Left hindlimb (tissue), 1 donor: Measurements from ENCODE around the gene SLC43A3.
"Not testable (repeated sequence)": the region's sequence is repeated elsewhere in the genome, so short reads cannot be mapped to it uniquely, and the experiment has no call there.

Experiments
- DNase-seq: peaks from one replicate; pipeline ENCODE4 v3.0.0-alpha.2; 2018

The SLC43A3 gene

DNA sequence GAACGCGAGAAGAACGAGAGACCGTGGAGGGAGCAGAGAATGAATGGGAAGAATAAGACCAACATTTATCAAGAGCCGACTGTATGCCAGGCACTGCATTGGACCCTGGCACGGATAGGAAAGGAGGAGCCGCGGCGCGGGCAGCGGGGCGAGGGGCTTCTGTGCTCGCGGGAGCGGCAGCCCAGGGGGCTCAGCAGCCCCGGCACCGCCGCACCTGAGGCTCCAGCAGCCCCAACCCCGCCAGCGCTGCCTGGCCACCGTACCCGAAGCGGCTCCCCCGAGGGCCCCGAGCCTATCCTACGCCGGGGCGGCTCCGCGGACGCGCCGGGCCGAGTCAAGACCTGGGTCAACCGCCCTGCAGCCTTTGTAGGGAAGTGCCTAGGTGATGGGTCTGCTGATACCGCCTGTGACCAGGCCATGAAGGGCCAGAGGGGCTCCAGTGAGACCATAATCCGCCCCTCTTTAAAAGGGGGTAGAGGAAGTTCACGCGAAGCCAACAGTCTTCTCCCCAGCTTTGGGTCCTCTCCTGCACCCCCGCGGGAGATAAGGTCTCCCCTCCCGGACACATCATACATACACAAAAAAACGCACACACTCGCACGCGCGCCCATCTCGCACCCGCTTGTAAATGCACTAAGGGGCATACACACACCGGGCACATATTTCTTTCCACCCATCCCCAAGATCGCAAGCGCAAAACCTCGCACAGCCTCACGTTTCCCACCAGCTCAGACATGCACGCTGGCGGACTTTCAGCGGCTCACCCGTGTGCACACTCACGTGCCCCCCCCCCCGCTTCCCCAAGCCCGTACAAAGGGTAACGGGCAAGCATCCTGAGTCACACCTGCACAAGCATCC lies 32.5 kb upstream of the SLC43A3 start:
- DNase-seq: no peak

DNA sequence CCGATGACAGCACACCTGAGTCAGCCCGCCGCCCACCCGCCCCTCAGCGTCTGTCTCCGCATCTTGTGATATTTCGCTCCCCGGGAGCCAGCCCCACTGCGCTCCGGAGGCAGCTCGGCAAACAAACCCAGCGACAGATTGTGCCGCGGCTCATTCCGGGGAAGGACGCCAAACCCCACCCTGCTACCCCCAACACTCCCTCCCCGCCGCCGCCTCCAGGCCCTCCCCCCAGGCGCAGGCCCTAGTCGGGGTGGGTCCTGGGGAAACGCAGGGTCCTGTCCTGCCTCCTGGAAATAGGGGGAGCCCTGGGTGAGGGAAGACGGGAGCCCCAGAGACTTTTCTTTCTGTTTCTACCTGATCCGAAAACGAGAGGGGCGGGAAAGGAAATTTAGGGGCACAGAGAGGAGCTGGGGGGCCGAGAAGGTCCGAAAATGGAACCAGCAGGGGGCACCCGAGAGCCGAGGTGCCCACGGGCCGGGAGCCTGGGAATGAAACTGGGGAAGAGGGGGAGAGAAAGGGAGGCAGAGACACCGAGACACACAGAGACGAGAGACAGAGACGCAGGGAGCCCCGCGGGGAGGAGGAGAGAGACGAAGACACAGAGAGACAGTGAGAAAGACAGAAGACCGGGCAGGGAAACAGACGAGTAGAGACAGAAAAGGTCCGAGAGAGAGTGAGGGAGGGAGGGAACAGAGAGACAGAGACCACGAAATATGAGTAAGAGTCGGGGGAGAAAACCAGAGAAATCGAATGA lies 31.7 kb upstream of the SLC43A3 start:
- no peak for DNase-seq

DNA sequence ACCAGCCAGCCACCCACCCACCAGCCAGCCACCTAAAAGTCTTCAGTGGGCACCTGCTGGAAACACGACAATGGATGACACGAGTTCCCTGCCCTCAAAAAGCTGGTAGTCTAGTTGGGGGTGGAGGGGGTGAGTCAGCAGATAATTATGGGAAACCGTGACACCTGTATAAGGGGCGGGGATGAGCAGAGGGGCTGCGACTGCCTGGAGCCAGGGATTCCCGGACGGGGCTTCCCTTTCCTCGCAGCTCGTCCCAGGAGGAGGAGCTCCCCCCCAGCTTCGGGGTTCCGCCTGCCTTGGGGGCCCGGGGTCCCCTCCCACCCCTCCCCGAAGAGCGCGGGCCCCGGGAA lies 31.1 kb upstream of the SLC43A3 start:
- no peak for DNase-seq

DNA sequence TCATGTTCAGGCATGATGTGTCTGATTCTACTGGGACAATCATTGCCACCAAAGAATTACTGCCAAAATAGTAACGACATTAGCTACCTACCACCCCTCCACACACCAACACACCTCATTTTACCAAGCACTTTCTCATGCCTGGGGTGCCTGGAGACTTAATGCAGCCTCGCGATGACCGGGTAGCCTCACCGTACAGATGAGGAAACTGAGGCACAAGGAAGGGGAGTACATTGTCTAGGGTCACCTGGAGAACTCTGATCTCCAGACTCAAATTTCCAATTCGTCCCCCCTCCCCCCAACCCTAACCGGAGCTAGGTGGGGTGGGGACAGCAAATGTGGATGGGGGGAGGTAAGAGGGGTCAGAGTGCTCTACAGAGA lies 30.7 kb upstream of the SLC43A3 start:
- no peak for DNase-seq

DNA sequence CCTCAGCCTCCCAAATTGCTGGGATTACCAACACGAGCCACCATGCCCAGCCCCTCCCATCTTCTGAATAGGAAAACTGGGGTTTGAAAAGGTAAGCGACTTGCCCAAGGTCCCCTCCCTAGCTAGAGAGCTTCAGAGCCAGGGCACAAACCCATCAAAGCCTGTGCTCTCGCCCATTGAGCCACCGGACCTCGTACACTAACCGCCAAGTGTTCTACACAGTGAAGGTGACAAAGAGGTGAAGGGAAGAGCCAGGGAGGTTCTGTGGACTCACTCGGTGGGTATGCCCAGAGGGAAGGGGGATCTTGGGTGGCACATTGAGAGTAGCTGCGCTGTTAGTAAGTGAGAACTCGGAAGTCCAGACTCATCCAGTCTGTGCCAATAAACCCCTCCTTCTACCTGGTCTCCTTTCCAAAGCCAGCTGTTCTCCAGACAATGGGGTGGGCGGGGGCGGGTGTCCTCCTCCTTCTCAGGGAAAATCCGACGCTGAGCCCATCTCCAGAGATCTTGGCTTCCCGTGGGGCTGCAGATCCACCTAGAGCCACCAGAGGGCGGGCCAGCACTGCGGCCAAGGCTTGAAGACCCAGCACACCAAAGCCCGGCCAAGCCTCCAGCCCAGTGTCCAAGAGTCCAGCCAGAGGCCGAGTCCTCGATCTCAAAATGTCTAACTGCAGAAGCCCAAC lies 30.2 kb upstream of the SLC43A3 start:
- peak; percentile 86 for DNase-seq

DNA sequence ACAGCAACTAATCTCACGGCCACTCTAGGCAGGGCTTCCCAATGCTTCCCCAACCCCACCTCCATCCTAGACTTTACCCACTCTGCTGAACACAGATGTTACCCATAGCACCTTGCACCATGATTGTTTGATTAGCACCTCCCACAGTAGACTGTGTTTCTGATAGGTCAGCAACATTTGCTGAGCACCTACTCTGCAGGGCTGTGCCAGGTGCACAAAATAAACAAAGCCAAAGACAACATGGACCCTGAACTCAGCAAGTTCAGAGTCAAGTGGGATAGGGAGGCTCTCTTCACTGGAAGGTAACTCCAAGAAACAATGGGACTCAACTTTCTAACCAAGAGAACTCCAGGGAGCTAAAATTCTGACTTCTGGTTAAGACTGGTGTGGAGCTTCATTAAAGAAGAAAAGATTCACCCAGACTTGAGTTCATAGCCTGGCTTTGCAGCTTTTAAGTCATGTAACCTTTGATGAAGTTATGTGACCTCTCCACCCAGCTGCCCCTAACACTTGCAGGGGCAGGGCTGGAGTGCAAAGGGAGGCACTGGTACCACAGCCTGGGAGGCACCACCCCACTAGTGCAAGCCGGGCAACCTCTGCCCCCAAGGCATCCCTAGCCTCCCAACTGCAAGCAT lies 26.7 kb upstream of the SLC43A3 start:
- DNase-seq: no peak

DNA sequence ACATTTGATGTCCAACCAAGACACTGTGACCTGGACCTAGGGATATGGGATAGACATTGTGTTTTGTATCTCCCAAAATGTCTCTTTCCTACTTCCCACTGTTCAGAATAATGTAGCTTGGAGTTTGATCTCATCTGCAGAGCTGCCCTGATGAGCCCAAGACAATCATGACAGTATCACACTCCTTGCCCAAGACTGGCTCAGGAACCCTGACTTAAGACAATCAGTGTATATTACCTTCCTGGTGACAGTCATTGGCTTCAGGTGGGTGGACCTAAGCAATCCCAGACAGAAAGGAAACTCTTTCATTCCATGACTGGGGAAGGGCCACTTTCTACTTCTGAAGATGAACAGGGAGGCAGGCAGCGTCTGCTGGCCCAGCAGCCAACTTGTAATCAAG lies 19.1 kb upstream of the SLC43A3 start:
- no peak for DNase-seq

DNA sequence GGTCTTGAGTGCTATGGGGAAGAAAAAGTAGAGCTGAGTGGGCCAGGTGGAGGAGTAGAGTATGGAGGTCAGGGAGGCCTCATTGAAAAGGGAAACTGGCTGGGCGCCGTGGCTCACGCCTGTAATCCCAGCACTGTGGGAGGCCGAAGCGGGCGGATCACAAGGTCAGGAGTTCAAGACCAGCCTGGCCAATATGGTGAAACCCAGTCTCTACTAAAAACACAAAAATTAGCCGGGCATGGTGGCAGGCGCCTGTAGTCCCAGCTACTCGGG lies 18.1 kb upstream of the SLC43A3 start:
- DNase-seq: not testable (repeated sequence)

DNA sequence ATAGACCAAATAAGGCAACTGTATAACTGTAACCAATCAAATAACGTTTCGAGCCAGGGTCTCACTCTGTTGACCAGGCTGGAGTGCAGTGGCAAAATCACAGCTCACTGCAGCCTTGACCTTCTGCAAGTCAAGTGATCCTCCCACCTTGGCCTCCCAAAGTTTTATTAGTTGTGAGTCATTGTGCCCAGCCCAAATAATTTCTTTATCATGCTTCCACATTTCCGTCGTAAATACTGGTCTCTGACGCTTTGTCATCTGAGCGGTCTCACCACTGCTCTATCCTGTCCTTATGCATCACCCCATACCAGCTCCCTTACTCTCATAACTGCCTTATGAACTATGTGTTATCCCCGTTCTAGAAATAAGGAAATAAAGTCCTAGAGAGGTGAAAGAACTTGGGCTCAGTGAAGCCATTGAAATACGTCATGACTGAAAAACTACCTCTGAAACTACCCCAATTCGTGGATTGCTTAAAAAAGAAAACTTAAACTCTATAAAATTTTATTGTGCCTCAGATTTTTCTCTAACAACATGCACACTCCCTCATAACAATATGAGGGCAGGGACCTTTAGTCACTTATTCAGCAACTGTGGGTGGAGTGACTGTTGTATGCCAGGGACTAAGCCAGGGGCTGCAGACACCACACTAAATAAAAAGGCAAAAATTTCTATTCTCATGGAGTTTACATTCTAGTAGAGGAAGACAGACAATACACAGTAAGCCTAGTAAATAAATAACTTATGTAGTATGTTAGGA lies 17.6 kb upstream of the SLC43A3 start:
- DNase-seq: no peak

DNA sequence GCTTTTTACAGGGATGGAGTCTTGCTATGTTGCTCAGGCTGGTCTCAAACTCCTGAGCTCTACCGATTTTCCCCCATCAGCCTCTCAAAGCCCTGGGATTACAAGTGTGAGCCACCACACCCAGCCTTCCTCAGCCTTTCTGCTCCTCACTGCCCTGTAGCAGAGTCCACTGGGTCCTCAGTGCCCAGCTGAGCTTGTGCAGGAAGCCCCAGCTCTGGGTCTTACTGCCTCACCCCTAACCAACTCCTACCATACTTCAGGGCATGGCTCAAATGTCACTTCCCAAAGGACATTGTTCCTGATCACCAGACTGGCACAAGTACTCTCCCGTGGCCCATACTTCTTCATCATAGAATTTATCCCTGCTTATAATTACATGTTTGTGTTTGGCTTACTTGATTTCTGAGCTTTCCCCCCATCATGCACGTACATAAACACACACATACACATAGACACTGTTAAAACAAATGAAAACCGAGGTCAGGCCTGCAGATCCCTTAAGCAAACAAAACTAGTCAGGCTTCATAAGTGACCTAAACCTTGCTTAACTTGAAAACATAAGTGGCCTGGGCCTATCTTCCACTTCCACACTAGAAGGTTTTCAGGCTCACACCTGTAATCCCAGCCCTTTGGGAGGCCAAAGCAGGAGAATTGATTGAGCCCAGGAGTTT lies 14.0 kb upstream of the SLC43A3 start:
- DNase-seq: no peak

DNA sequence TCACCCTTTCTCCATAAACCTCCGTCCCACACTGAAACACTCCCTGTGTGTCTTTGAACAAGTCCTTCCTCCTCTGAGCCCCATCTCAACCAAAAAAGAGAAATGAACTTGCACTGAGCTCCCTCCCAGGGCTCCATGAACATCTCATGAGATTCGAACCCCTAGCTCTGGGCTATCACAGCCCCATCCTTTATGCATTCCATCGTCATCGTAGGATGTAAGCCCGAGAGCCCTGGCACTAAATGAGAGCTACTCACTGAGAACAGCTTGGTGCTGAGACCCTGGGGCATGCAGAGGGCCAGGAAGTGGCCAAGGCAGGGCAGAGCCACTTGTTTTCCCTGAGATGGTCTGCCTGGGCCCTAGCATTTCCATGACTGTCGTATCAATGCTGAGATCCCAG lies 12.9 kb upstream of the SLC43A3 start:
- no peak for DNase-seq

DNA sequence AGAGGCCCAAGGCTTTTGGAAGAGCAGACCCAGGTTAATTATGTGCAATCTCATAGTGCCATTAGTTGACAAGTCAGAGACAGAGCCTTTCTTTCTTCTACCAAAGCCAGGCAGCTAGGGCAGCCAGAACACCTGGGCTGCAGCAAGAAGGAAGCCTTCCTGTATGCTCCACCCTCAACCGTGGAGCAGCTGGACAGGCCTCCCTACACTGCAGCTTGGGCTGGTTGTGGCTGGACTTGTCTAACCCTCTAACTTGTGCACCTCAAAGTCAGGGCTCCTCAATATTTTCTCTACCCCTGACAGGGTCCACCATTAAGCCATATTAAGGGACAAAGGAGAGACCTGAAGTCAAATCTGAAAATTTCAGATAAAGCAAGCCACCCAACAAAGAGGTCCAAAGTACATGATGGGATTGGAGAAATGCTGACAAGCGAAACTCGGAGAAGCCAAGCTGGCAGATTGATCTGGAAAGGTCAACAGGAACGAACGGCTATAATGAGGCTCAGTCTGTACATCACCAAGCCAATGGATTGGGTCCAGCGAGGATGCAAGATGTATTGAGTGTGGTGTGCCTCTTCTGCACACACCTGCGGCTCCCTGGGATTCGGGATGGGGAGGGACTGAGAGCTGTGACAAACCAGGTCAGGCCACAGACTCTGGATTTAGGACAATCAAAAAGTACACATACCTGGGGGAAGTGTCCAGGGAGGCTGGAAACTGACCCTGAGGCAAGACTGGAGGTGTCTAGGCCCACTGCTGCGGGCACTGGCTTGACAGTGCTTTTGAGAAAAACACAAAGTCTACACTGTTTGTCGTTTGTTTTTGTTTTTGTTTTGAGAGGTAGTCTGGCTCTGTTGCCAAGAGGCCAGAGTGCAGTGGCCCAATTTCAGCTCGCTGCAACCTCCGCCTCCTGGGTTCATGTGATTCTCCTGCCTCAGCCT lies 11.7 kb upstream of the SLC43A3 start:
- DNase-seq: no peak

DNA sequence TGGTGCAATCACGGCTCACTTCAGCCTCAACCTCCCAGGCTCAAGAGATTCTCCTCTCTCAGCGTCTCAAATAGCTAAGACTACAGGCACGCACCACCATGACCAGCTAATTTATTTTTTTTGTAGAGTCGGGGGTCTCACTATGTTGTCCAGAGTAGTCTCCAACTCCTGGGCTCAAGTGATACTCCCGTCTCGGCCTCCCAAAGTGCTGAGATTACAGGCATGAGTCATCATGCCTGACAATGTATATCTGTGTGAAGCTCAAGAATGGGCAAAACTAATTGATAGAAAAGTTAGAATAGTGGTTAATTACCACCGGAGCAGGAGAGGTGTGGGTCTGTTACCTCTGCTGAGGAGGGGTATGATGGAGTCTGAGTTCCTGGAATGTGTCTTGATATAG lies 9.1 kb upstream of the SLC43A3 start:
- no peak for DNase-seq

DNA sequence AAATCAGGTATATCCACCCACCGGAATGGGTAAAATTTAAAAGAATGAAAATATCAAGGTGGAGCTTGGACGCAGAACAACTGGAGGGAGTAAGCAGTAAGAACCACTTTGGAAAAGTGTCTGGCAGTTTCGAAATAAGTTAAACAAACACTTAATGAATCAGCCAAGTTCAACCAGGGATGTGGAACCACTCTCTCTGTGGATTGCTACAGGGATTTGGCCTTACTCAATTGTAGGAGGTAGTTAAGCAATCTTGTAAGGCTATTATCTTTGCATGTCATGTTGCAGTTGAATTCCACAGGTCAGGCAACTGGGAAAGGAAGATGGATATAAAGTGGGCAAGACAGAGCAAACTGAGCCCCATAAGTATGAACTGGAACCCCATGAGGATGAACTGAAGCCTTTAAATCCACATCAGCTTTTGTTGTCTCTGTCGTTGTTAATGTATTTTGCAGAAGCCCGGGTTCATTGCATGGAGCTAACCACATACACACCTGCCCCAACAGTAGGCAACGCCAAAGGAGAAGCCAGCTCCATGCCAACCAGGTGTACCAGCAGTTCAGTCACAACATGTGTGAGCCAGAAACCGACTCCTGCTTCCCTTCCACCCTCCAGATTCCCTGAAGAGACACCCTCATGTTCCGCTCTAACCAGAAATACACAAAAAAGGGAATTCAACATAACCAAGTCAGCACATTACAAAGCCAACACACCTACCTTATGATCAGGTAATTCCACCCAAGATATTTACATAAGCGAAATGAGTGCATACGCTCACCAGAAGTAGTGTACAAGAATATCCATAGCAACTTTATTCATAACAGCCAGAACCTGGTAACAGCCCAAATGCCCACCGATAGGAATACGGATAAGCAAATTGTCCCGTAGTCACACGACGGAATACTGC lies 8.0 kb upstream of the SLC43A3 start:
- DNase-seq: no peak

DNA sequence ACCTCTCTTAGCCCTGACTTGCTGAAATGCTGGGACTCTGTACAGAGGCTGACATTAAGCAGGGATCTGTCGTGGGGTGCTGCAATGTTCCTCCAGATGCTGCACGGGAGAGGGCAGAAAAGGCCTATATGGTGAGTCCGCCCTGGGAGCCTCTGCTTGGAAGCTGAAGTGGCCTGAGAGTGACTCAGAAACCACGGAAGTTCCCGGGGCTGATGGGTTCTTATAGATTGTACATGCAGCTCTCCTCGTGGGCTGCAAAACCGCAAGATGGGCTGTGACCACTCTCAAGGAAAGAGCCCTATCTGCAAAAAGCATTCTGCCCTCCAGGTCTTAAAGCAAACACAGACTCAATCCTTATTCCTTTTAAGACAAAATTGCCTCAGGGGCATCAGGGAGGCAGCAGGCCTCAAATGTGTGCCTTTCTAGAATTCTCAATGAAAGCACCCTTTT lies 5.8 kb upstream of the SLC43A3 start:
- DNase-seq: no peak

DNA sequence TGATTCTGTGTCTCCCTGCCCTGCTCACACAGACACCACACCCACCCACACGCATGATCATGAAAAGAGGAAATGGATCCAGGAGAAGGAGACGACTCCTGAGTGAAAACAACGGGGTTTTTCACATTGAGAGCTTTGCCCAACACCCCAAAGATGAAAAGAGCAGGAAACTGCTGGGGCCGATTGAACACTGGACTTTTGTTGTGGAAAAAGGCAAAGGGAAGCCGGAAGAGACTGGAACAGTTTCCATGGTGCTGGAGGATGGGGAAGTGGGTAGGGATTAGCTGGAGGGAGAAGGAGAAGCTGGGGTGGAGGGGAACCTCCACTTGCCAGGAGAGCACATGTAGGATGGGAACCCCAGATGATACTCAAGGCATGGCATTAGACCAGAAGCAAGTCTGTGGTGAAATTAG lies 5.2 kb upstream of the SLC43A3 start:
- DNase-seq: no peak

DNA sequence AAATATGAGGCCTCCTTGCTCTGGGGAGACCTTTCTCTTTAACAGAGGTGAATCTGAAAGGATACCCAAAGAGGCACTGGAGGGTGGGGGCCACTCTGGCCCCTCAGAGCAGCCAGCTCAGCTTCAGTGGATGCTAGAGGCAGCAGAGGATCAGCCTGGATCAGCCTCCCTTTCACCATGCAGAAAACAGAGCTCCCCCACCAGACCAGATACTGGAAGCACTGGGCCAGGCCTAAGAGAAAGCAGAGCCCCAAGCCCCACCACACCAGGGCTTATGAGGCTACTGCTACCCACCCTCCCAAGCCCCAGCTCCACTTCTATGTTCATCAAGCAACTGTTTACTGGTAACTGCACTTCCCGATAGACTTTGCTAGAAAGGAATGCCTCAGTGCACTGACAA lies 4.0 kb upstream of the SLC43A3 start:
- DNase-seq: no peak

DNA sequence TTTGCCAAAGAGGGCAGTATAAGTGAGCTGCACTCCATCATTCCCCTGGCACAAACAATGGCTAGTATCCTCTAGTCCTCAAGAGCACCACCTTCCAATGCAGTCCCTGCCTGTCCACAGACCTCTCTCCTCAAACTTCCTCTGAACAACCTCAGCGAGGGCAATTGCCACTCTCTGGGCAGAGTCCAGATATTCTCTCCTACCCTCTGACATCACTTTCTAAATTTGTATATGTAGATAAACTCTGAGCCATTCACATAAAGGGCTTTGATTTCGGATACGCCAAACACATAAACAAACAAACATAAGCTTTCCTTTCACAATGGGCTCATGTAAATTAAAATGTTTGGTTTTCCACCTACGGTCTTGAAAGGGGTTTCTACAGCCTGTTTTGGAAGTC lies 3.0 kb upstream of the SLC43A3 start:
- DNase-seq: no peak

DNA sequence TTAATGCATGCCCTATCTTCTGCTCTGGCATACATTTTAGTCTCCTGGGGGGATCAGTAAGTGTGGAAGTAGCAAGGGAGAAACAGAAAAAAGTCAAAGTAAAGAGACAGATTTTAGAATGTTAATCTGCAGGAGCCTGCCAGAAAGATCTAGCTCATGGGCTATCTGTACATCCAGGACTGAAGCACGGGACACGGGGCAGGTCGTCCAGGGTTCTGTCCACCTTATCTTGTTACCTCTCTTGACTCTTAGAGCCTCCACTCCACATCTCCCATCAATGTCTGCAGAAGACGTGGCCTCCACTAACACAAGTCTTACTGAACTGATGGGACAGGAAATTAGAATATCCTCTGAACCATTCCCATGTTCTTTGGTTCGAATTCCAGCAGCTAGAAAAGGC lies 1.7 kb upstream of the SLC43A3 start:
- DNase-seq: no peak

DNA sequence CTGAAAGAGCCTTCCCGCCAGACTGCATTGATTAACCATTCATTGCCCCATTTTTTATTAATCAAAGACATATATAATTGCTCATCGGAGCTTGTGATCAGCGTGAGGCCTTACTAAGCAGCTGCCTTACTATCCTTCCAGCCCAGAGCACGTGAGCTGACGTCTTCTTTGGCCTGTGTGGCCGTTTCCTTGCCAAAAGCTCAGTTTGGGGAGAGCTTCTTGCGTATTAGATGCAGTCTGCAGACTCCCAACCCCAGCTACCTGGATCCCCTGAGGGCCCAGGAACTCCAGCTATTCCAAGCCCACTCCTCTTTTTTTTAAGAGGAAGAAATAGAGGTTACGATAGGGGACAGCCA lies 784 bp upstream of the SLC43A3 start:
- DNase-seq: peak; percentile 90
